Skeletal muscle satellite cell (primary cell): ENCODE data around the gene POLE2.
"Not testable (repeated sequence)": the region's sequence is repeated elsewhere in the genome, so short reads cannot be mapped to it uniquely, and the experiment has no call there.

Experiments used
- H3K27me3 ChIP-seq: 2 replicates; pipeline ENCODE4 v1.7.0; 2013; ENCODE audit warnings: low read length; ENCODE audit not compliant: control insufficient read depth, insufficient read depth
- H3K36me3 ChIP-seq: 2 replicates; pipeline ENCODE4 v1.7.0; 2013; ENCODE audit warnings: mild to moderate bottlenecking, control low read depth, low read length; ENCODE audit not compliant: insufficient read depth
- H3K4me1 ChIP-seq: 2 replicates; pipeline ENCODE4 v1.7.0; 2013; ENCODE audit warnings: low read length; ENCODE audit not compliant: control insufficient read depth, insufficient read depth
- H3K4me2 ChIP-seq: 2 replicates; pipeline ENCODE4 v1.7.0; 2013; ENCODE audit warnings: mild to moderate bottlenecking, low read length
- H3K4me3 ChIP-seq: 2 replicates; pipeline ENCODE4 v1.7.0; 2013; ENCODE audit warnings: low read length
- H3K9ac ChIP-seq: 2 replicates; pipeline ENCODE4 v1.7.0; 2013; ENCODE audit warnings: mild to moderate bottlenecking, low read depth, low read length, moderate library complexity
- H3K9me3 ChIP-seq: replicated peaks from 2 replicates; pipeline ENCODE4 v1.7.0; 2013; ENCODE audit warnings: mild to moderate bottlenecking, control low read depth, low read length

POLE2 gene

GRCh38 chr14:49623941-49624839 lies 63.8 kb downstream of the POLE2 start:
- H3K36me3 ChIP-seq, result peaks cover 8% of the 10 kb centered on the region
- peaks cover 22% of the 10 kb centered on the region for H3K4me1 ChIP-seq
- peak overlapping the region; percentile 88 for H3K4me2 ChIP-seq
- H3K9ac ChIP-seq, result no peak overlapping the region
- no peaks in the 10 kb centered on the region for H3K9me3 ChIP-seq
- peak overlapping the region; percentile 26 for H3K4me3 ChIP-seq
- H3K27me3 ChIP-seq, result no peaks in the 10 kb centered on the region

DNA sequence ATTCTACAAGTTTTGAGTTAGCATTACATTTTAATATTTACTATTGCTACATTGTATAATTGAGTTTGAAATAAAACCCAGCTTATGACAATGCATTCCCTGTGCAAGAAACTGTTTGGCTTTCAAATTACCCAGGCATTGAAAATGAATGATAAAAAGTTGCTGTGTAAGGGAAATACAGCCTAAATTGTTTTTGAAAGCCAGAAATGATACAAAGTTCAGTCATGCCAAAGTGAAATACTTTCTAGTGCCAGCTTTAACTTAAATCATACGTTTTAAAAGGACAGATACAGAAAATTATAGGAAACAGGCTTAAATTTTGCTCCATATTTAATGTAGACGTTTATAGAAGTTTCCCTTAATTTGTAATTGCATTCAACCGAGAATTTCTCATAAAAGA lies 64.6 kb downstream of the POLE2 start:
- H3K9me3 ChIP-seq, result no peaks in the 10 kb centered on the region
- H3K4me1 ChIP-seq, result peaks cover 28% of the 10 kb centered on the region
- H3K27me3 ChIP-seq, result no peaks in the 10 kb centered on the region
- H3K4me3 ChIP-seq, result peak overlapping the region; percentile 92
- H3K36me3 ChIP-seq, result peaks cover 8% of the 10 kb centered on the region
- H3K9ac ChIP-seq, result peak overlapping the region; percentile 97
- peak overlapping the region; percentile 88 for H3K4me2 ChIP-seq

DNA sequence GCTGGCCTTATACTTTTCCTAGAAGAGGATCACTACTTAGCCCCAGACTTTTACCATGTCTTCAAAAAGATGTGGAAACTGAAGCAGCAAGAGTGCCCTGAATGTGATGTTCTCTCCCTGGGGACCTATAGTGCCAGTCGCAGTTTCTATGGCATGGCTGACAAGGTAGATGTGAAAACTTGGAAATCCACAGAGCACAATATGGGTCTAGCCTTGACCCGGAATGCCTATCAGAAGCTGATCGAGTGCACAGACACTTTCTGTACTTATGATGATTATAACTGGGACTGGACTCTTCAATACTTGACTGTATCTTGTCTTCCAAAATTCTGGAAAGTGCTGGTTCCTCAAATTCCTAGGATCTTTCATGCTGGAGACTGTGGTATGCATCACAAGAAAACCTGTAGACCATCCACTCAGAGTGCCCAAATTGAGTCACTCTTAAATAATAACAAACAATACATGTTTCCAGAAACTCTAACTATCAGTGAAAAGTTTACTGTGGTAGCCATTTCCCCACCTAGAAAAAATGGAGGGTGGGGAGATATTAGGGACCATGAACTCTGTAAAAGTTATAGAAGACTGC lies 65.9 kb downstream of the POLE2 start:
- peak overlapping the region; percentile 97 for H3K9ac ChIP-seq
- peak overlapping the region; percentile 92 for H3K4me3 ChIP-seq
- peaks cover 41% of the 10 kb centered on the region for H3K4me1 ChIP-seq

GRCh38 chr14:49621114-49621881 lies 66.7 kb downstream of the POLE2 start:
- Histone ChIP-seq H3K4me3 (peak overlapping the region; percentile 92), H3K27me3 (no peaks in the 10 kb centered on the region), H3K9me3 (no peaks in the 10 kb centered on the region), H3K36me3 (peaks cover 18% of the 10 kb centered on the region), H3K4me1 (peaks cover 48% of the 10 kb centered on the region), H3K9ac (peak overlapping the region; percentile 97), H3K4me2 (peak overlapping the region; percentile 88)

More for the DNA sequence above, 65.9 kb downstream of the POLE2 start:
- H3K36me3 ChIP-seq, result peaks cover 17% of the 10 kb centered on the region
- H3K4me2 ChIP-seq, result peak overlapping the region; percentile 88
- H3K9me3 ChIP-seq, result no peaks in the 10 kb centered on the region
- no peaks in the 10 kb centered on the region for H3K27me3 ChIP-seq

GRCh38 chr14:49620182-49621113 lies 67.6 kb downstream of the POLE2 start, which contains the start of the genes MGAT2 and RPL36AL:
Gene MGAT2, plus strand, starts transcription at chr14:49620799. Its CDS starts 470 bp downstream, at chr14:49621269.
Gene RPL36AL, minus strand, starts transcription at chr14:49620626. Its CDS starts 1,522 bp downstream, at chr14:49619104.
- no peaks in the 10 kb centered on the region for H3K9me3 ChIP-seq
- H3K9ac ChIP-seq, result peak within 1 kb of the TSS; percentile 97
- H3K4me1 ChIP-seq, result peaks cover 48% of the 10 kb centered on the region
- H3K4me2 ChIP-seq, result peak within 1 kb of the TSS; percentile 88
- peak within 1 kb of the TSS; percentile 92 for H3K4me3 ChIP-seq
- peaks cover 18% of the 10 kb centered on the region for H3K36me3 ChIP-seq
- no peaks in the 10 kb centered on the region for H3K27me3 ChIP-seq

- Histone ChIP-seq H3K4me1 (peaks cover 48% of the 10 kb centered on the region), H3K36me3 (peaks cover 18% of the 10 kb centered on the region)
Measured at GRCh38 chr14:49619730-49620129, 68.3 kb downstream of the POLE2 start.

DNA sequence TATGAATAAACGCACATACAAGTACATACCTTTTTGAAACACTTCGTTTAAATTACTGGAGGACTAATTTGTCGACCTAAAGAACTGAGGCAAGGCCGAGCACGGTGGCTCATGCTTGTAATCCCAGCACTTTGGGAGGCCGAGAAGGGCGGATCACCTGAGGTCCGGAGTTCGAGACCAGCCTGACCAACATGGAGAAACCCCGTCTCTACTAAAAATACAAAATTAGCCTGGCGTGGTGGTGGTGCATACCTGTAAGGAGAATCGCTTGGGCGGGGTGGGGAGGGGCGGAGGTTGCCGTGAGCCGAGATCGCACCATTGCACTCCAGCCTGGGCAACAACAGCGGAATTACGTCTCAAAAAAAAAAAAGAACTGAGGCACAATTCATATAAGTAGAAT lies 68.7 kb downstream of the POLE2 start:
- peak overlapping the region; percentile 88 for H3K4me2 ChIP-seq
- peaks cover 45% of the 10 kb centered on the region for H3K4me1 ChIP-seq
- peak overlapping the region; percentile 97 for H3K9ac ChIP-seq
- H3K4me3 ChIP-seq, result peak overlapping the region; percentile 92
- peaks cover 18% of the 10 kb centered on the region for H3K36me3 ChIP-seq
- not testable (repeated sequence) for H3K27me3 ChIP-seq, H3K9me3 ChIP-seq

More at GRCh38 chr14:49619730-49620129, 68.3 kb downstream of the POLE2 start:
- Histone ChIP-seq H3K27me3 (no peaks in the 10 kb centered on the region), H3K4me2 (peak overlapping the region; percentile 88), H3K9ac (peak overlapping the region; percentile 97), H3K9me3 (no peaks in the 10 kb centered on the region), H3K4me3 (peak overlapping the region; percentile 92)

DNA sequence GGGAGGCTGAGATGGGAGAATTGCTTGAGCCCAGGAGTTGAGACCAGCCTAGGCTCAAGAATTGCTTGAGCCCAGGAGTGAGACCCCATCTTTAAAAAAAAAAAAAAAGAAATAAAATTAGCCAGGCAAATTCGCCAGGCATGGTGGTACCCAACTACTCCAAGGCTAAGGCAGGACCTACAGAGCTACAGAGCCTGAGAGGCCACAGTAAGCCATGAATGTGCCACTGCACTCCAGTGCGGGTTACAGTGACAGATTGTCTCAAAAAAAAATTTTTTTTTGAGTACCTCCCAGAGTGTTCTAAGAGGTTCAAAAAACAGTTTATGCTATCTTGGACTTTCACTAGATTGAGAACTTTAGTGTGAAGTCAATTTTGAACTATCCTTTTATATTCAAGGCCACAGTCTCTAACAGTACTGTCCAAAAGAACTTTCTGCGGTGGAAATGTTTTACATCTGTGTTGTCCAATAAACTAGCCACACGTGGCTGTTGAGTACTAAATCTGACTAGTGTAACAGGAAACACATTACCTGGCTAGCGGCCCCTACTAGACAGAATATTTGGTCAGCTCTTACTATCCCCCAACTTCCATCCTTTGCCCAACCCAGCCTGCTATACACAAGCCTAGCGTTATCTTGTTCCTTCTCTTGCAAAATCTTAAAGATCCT lies 70.0 kb downstream of the POLE2 start:
- no peak overlapping the region for H3K9ac ChIP-seq
- peak overlapping the region; percentile 46 for H3K4me2 ChIP-seq
- peaks cover 39% of the 10 kb centered on the region for H3K4me1 ChIP-seq
- peak overlapping the region; percentile 27 for H3K4me3 ChIP-seq
- no peaks in the 10 kb centered on the region for H3K27me3 ChIP-seq
- no peaks in the 10 kb centered on the region for H3K9me3 ChIP-seq
- peaks cover 18% of the 10 kb centered on the region for H3K36me3 ChIP-seq

- Histone ChIP-seq H3K4me3 (no peak overlapping the region), H3K27me3 (no peaks in the 10 kb centered on the region), H3K4me2 (no peak overlapping the region), H3K9ac (no peak overlapping the region), H3K36me3 (peaks cover 15% of the 10 kb centered on the region), H3K4me1 (peaks cover 28% of the 10 kb centered on the region), H3K9me3 (no peaks in the 10 kb centered on the region)
Measured at GRCh38 chr14:49615776-49616175, 72.2 kb downstream of the POLE2 start.

DNA sequence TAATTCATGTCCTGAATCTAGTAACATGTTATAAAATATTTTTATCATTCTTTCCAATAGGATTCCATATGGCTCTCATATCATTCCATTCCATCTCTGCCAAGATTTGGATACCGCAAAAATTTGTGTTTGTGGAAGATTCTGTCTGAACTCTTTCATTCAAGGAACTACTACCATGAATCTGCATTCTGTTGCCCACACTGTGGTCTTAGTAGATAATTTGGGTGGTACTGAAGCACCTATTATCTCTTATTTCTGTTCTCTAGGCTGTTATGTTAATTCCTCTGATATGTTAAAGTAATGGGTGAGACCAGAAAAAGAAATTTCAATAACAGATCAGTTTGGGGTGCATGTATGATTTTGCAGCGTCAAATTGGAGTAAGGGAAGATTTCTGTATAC lies 73.8 kb downstream of the POLE2 start:
- peaks cover 26% of the 10 kb centered on the region for H3K4me1 ChIP-seq
- no peak overlapping the region for H3K4me3 ChIP-seq
- no peak overlapping the region for H3K9ac ChIP-seq
- peaks cover 15% of the 10 kb centered on the region for H3K36me3 ChIP-seq
- H3K4me2 ChIP-seq, result no peak overlapping the region
- H3K9me3 ChIP-seq, result no peaks in the 10 kb centered on the region
- no peaks in the 10 kb centered on the region for H3K27me3 ChIP-seq
